HepG2 (cell line): ENCODE data around the gene TYMS. TPM values are rescaled to one million over a fixed set of nuclear protein-coding genes. Genes with fewer than 3 reads are reported as not detected.
A peak's percentile ranks its signal among the peaks of the same experiment; 100 is the strongest.

Source experiments
- BRCA1 ChIP-seq: sonication (generic); formaldehyde crosslinking; IDR thresholded peaks from 2 replicates; pipeline ENCODE4 v1.4.0; 2020; ENCODE audit warnings: missing genetic modification reagents
- KLF9 ChIP-seq: IDR thresholded peaks from 2 replicates; pipeline ENCODE4 v1.6.1; 2016; ENCODE audit warnings: low read depth
- POLR2A ChIP-seq, 2 experiments: IDR thresholded peaks; 2 replicates each; pipeline ENCODE4 v1.6.1; 2011; ENCODE audit warnings: low read depth in 2 of 2, low read length in 2 of 2, mild to moderate bottlenecking in 1 of 2, moderate library complexity in 1 of 2; ENCODE audit not compliant: insufficient read depth in 1 of 2
- POLR2AphosphoS5 ChIP-seq: IDR thresholded peaks from 2 replicates; pipeline ENCODE4 v1.6.1; 2012; ENCODE audit warnings: low read depth, low read length
- RNF2 ChIP-seq: fragments of 450-650 bp; conservative IDR thresholded peaks from 2 replicates; pipeline ENCODE4 v1.6.1; 2016; ENCODE audit warnings: low read depth
- SIN3B ChIP-seq: fragments of 150-350 bp; IDR thresholded peaks from 2 replicates; pipeline ENCODE4 v1.6.1; 2014; ENCODE audit warnings: low read length
- SOX5 ChIP-seq: IDR thresholded peaks from 2 replicates; pipeline ENCODE4 v1.6.1; 2016; ENCODE audit warnings: borderline replicate concordance
- THAP11 ChIP-seq: IDR thresholded peaks from 2 replicates; pipeline ENCODE4 v1.6.1; 2016; ENCODE audit warnings: missing biosample characterization, missing genetic modification reagents
- TMF1 ChIP-seq: sonication (generic); formaldehyde crosslinking; IDR thresholded peaks from 2 replicates; pipeline ENCODE4 v1.8.1; 2022; ENCODE audit warnings: low read depth, missing genetic modification reagents
- ZFY ChIP-seq: sonication (generic); formaldehyde crosslinking; IDR thresholded peaks from 2 replicates; pipeline ENCODE4 v1.4.0; 2020; ENCODE audit warnings: missing genetic modification reagents
- ZNF138 ChIP-seq: sonication (generic); formaldehyde crosslinking; IDR thresholded peaks from 2 replicates; pipeline ENCODE4 v1.5.0; 2020; ENCODE audit warnings: mild to moderate bottlenecking, low read depth, missing genetic modification reagents
- ZNF678 ChIP-seq: sonication (generic); formaldehyde crosslinking; IDR thresholded peaks from 2 replicates; pipeline ENCODE4 v1.4.0; 2020; ENCODE audit warnings: mild to moderate bottlenecking, missing genetic modification reagents
- ZNF768 ChIP-seq: sonication (generic); formaldehyde crosslinking; IDR thresholded peaks from 2 replicates; pipeline ENCODE4 v1.4.0; 2020; ENCODE audit warnings: missing genetic modification reagents
- ZNF777 ChIP-seq: sonication (generic); formaldehyde crosslinking; IDR thresholded peaks from 2 replicates; pipeline ENCODE4 v1.4.0; 2020; ENCODE audit warnings: missing genetic modification reagents
- polyA plus RNA-seq, 8 experiments: library from polyadenylated mRNA; depleted of rRNA in 3 of 8; stranded (reverse) in 7 of 8; unstranded in 1 of 8; fragments of >200 nt; fragmentation: Illumina TruSeq in 4 of 8; extraction: Trizol in 4 of 8; gene quantifications; 2 replicates each; pipeline versions ENCODE4 v1.2.1 to v1.2.3, GENCODE V29; 2011 to 2016; ENCODE audit warnings: low read depth in 4 of 8, missing spikeins in 1 of 8, mixed read lengths in 1 of 8; ENCODE audit not compliant: insufficient read depth in 1 of 8
- total RNA-seq, 5 experiments: library from RNA; depleted of rRNA; stranded (reverse); fragments of >200 nt; fragmentation: Illumina TruSeq; extraction: Trizol; gene quantifications; 2 replicates each; pipeline ENCODE4 v1.2.3, GENCODE V29; 2016; ENCODE audit warnings: low read depth in 1 of 5
- TF ChIP-seq, protein P1 (sequence below): sonication (generic); formaldehyde crosslinking; IDR thresholded peaks from 2 replicates; pipeline ENCODE4 v1.4.0; 2020; ENCODE audit warnings: missing genetic modification reagents
- TF ChIP-seq, protein P2 (sequence below): sonication (generic); formaldehyde crosslinking; IDR thresholded peaks from 2 replicates; pipeline ENCODE4 v1.5.0; 2020; ENCODE audit warnings: missing genetic modification reagents
- TF ChIP-seq, protein P3 (sequence below): sonication (generic); formaldehyde crosslinking; IDR thresholded peaks from 2 replicates; pipeline ENCODE4 v1.8.1; 2023; ENCODE audit warnings: mild to moderate bottlenecking, missing genetic modification reagents
- TF ChIP-seq, protein P4 (sequence below): IDR thresholded peaks from 2 replicates; pipeline ENCODE4 v1.6.1; 2016; ENCODE audit warnings: mild to moderate bottlenecking
- TF ChIP-seq, protein P5 (sequence below): sonication (generic); formaldehyde crosslinking; IDR thresholded peaks from 2 replicates; pipeline ENCODE4 v1.4.0; 2020; ENCODE audit warnings: missing genetic modification reagents, borderline replicate concordance
- TF ChIP-seq, protein P6 (sequence below): sonication (generic); formaldehyde crosslinking; IDR thresholded peaks from 2 replicates; pipeline ENCODE4 v1.4.0; 2020; ENCODE audit warnings: missing genetic modification reagents

Gene TYMS
- total and polyA plus RNA-seq, 2 of the 13 experiments (the other 11 are each of a cell fraction or from before 2014, with no cell fraction given), result 80.1 to 106 TPM

DNA sequence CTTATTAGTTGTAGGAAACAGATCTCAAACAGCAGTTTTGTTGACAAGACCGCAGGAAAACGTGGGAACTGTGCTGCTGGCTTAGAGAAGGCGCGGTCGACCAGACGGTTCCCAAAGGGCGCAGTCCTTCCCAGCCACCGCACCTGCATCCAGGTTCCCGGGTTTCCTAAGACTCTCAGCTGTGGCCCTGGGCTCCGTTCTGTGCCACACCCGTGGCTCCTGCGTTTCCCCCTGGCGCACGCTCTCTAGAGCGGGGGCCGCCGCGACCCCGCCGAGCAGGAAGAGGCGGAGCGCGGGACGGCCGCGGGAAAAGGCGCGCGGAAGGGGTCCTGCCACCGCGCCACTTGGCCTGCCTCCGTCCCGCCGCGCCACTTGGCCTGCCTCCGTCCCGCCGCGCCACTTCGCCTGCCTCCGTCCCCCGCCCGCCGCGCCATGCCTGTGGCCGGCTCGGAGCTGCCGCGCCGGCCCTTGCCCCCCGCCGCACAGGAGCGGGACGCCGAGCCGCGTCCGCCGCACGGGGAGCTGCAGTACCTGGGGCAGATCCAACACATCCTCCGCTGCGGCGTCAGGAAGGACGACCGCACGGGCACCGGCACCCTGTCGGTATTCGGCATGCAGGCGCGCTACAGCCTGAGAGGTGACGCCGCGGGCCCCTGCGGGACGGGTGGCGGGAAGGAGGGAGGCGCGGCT, at the start of gene TYMS (continued):
- TF ChIP-seq POLR2A (IDR thresholded peaks at IDR 0.05; ENCODE audit: insufficient read depth in 1 of 2, low read depth in 2 of 2, low read length in 2 of 2) (peak in 1 of 2 experiments; percentile 31; a peak in 3 of 4 replicates), TMF1 (CRISPR knock-in tag) (peak; percentile 92), ZNF678 (CRISPR knock-in tag) (no peak), THAP11 (CRISPR knock-in tag) (no peak; the same call in 1 of the 2 replicates), KLF9 (CRISPR knock-in tag) (no peak), SIN3B (no peak), ZNF777 (CRISPR knock-in tag) (peak; percentile 66), ZNF138 (CRISPR knock-in tag) (peak; percentile 84; the same call in 1 of the 2 replicates), ZFY (peak; percentile 68), RNF2 (no peak), ZNF768 (no peak), BRCA1 (no peak), POLR2AphosphoS5 (peak; percentile 64), SOX5 (CRISPR knock-in tag) (no peak)
- TF ChIP-seq, protein P1, sequence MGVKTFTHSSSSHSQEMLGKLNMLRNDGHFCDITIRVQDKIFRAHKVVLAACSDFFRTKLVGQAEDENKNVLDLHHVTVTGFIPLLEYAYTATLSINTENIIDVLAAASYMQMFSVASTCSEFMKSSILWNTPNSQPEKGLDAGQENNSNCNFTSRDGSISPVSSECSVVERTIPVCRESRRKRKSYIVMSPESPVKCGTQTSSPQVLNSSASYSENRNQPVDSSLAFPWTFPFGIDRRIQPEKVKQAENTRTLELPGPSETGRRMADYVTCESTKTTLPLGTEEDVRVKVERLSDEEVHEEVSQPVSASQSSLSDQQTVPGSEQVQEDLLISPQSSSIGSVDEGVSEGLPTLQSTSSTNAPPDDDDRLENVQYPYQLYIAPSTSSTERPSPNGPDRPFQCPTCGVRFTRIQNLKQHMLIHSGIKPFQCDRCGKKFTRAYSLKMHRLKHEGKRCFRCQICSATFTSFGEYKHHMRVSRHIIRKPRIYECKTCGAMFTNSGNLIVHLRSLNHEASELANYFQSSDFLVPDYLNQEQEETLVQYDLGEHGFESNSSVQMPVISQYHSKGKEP (CRISPR knock-in tag), result no peak
- TF ChIP-seq, protein P2, sequence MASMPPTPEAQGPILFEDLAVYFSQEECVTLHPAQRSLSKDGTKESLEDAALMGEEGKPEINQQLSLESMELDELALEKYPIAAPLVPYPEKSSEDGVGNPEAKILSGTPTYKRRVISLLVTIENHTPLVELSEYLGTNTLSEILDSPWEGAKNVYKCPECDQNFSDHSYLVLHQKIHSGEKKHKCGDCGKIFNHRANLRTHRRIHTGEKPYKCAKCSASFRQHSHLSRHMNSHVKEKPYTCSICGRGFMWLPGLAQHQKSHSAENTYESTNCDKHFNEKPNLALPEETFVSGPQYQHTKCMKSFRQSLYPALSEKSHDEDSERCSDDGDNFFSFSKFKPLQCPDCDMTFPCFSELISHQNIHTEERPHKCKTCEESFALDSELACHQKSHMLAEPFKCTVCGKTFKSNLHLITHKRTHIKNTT, result no peak
- TF ChIP-seq, protein P3, sequence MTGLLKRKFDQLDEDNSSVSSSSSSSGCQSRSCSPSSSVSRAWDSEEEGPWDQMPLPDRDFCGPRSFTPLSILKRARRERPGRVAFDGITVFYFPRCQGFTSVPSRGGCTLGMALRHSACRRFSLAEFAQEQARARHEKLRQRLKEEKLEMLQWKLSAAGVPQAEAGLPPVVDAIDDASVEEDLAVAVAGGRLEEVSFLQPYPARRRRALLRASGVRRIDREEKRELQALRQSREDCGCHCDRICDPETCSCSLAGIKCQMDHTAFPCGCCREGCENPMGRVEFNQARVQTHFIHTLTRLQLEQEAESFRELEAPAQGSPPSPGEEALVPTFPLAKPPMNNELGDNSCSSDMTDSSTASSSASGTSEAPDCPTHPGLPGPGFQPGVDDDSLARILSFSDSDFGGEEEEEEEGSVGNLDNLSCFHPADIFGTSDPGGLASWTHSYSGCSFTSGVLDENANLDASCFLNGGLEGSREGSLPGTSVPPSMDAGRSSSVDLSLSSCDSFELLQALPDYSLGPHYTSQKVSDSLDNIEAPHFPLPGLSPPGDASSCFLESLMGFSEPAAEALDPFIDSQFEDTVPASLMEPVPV (CRISPR knock-in tag), result no peak
- TF ChIP-seq, protein P4, sequence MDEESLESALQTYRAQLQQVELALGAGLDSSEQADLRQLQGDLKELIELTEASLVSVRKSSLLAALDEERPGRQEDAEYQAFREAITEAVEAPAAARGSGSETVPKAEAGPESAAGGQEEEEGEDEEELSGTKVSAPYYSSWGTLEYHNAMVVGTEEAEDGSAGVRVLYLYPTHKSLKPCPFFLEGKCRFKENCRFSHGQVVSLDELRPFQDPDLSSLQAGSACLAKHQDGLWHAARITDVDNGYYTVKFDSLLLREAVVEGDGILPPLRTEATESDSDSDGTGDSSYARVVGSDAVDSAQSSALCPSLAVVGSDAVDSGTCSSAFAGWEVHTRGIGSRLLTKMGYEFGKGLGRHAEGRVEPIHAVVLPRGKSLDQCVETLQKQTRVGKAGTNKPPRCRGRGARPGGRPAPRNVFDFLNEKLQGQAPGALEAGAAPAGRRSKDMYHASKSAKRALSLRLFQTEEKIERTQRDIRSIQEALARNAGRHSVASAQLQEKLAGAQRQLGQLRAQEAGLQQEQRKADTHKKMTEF (CRISPR knock-in tag), result no peak; the same call in 1 of the 2 replicates
- TF ChIP-seq, protein P5, sequence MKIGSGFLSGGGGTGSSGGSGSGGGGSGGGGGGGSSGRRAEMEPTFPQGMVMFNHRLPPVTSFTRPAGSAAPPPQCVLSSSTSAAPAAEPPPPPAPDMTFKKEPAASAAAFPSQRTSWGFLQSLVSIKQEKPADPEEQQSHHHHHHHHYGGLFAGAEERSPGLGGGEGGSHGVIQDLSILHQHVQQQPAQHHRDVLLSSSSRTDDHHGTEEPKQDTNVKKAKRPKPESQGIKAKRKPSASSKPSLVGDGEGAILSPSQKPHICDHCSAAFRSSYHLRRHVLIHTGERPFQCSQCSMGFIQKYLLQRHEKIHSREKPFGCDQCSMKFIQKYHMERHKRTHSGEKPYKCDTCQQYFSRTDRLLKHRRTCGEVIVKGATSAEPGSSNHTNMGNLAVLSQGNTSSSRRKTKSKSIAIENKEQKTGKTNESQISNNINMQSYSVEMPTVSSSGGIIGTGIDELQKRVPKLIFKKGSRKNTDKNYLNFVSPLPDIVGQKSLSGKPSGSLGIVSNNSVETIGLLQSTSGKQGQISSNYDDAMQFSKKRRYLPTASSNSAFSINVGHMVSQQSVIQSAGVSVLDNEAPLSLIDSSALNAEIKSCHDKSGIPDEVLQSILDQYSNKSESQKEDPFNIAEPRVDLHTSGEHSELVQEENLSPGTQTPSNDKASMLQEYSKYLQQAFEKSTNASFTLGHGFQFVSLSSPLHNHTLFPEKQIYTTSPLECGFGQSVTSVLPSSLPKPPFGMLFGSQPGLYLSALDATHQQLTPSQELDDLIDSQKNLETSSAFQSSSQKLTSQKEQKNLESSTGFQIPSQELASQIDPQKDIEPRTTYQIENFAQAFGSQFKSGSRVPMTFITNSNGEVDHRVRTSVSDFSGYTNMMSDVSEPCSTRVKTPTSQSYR (CRISPR knock-in tag), result no peak
- TF ChIP-seq, protein P6, sequence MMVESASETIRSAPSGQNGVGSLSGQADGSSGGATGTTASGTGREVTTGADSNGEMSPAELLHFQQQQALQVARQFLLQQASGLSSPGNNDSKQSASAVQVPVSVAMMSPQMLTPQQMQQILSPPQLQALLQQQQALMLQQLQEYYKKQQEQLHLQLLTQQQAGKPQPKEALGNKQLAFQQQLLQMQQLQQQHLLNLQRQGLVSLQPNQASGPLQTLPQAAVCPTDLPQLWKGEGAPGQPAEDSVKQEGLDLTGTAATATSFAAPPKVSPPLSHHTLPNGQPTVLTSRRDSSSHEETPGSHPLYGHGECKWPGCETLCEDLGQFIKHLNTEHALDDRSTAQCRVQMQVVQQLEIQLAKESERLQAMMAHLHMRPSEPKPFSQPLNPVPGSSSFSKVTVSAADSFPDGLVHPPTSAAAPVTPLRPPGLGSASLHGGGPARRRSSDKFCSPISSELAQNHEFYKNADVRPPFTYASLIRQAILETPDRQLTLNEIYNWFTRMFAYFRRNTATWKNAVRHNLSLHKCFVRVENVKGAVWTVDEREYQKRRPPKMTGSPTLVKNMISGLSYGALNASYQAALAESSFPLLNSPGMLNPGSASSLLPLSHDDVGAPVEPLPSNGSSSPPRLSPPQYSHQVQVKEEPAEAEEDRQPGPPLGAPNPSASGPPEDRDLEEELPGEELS (CRISPR knock-in tag), result peak; percentile 25; the same call in 1 of the 2 replicates
